CD4-positive, alpha-beta T cell (primary cell): ENCODE data around the gene RABEP2. TPM values are rescaled to one million over a fixed set of nuclear protein-coding genes. Genes with fewer than 3 reads are reported as not detected.

ENCODE experiments used
- ATAC-seq: fragments of 200-7000 bp; cut with Tn5 transposase; one replicate; pipeline ENCODE4 v1.10.0; 2022; ENCODE audit warnings: mild to moderate bottlenecking; ENCODE audit not compliant: poor library complexity
- CTCF ChIA-PET: fragments of 350-600 bp; sonication (Branson Sonifier 250); formaldehyde crosslinking; loops from one replicate; lab custom pipeline; 2021; ENCODE audit warnings: antibody characterized with exemption, inconsistent platforms; lab: Charles Lee
- POLR2A ChIA-PET: fragments of 350-600 bp; sonication (Branson Sonifier 250); formaldehyde crosslinking; loops from one replicate; lab custom pipeline; 2021; ENCODE audit warnings: antibody characterized with exemption, inconsistent platforms; lab: Charles Lee
- DNase-seq, 14 experiments: peaks; one replicate each; pipeline ENCODE4 v3.0.0-alpha.2; 2013 to 2020; ENCODE audit warnings: mixed read lengths in 2 of 14
- H3K27ac ChIP-seq, 2 donors: one replicate each; pipeline versions ENCODE4 v1.5.1 to v1.7.0; 2013; ENCODE audit warnings: low read length in 2 of 2, low read depth in 1 of 2, mild to moderate bottlenecking in 1 of 2
- H3K27me3 ChIP-seq, 2 experiments: 1 replicate in 1 of 2; 2 replicates in 1 of 2; pipeline versions ENCODE4 v1.6.1 to v1.7.0; 2013; ENCODE audit warnings: low read length in 2 of 2, control low read depth in 1 of 2, mild to moderate bottlenecking in 1 of 2, moderate library complexity in 1 of 2; ENCODE audit not compliant: insufficient read depth in 2 of 2, control insufficient read depth in 1 of 2
- H3K36me3 ChIP-seq: one replicate; pipeline ENCODE4 v1.6.1; 2013; ENCODE audit warnings: low read length, control low read depth; ENCODE audit not compliant: insufficient read depth
- H3K4me1 ChIP-seq: one replicate; pipeline ENCODE4 v1.6.1; 2013; ENCODE audit warnings: low read length, control low read depth; ENCODE audit not compliant: insufficient read depth
- H3K4me3 ChIP-seq: one replicate; pipeline ENCODE4 v1.5.1; 2013; ENCODE audit warnings: mild to moderate bottlenecking, low read length, moderate library complexity
- H3K9me3 ChIP-seq, 2 experiments: 1 replicate in 1 of 2; 2 replicates in 1 of 2; pipeline versions ENCODE4 v1.6.1 to v1.7.0; 2013; ENCODE audit warnings: low read length in 2 of 2, mild to moderate bottlenecking in 2 of 2, control low read depth in 1 of 2, moderate library complexity in 1 of 2; ENCODE audit not compliant: control insufficient read depth in 1 of 2, insufficient read depth in 1 of 2
- H3K27ac Mint-ChIP-seq: one replicate; pipeline ENCODE4 v1.8.0; 2020; ENCODE audit warnings: mixed read lengths
- H3K27me3 Mint-ChIP-seq: one replicate; pipeline ENCODE4 v1.8.0; 2021; ENCODE audit warnings: mixed read lengths
- H3K36me3 Mint-ChIP-seq: one replicate; pipeline ENCODE4 v1.8.0; 2021; ENCODE audit warnings: low read depth, mixed read lengths
- H3K4me1 Mint-ChIP-seq: one replicate; pipeline ENCODE4 v1.8.0; 2021; ENCODE audit warnings: low read depth, mixed read lengths
- H3K4me3 Mint-ChIP-seq: one replicate; pipeline ENCODE4 v1.8.0; 2020; ENCODE audit warnings: mild to moderate bottlenecking, mixed read lengths
- H3K9me3 Mint-ChIP-seq: one replicate; pipeline ENCODE4 v1.8.0; 2020; ENCODE audit warnings: mixed read lengths
- intact Hi-C, 2 experiments: fragments of 100-400 bp; cut with DNase I in 1 of 2; cut with micrococcal nuclease in 1 of 2; formaldehyde crosslinking; loops; one replicate each; pipeline versions ENCODE4 v1.15.1 to v1.9.0; 2023 to 2025; cut with DNase I, micrococcal nuclease
- total RNA-seq, 174 experiments: library from RNA in 2 of 174; stranded (reverse) in 2 of 174; gene quantifications; one replicate each; pipeline ENCODE4 v1.2.3 and lab custom pipeline; 2021 to 2026
- TF ChIP-seq, protein P1 (sequence below): fragments of 200-600 bp; IDR thresholded peaks from one replicate; pipeline ENCODE4 v1.8.0; 2022; ENCODE audit warnings: antibody characterized with exemption, mild to moderate bottlenecking

RABEP2 gene
- total RNA-seq, 2 experiments from 2014 or later = 23.3 to 23.4 TPM

DNA sequence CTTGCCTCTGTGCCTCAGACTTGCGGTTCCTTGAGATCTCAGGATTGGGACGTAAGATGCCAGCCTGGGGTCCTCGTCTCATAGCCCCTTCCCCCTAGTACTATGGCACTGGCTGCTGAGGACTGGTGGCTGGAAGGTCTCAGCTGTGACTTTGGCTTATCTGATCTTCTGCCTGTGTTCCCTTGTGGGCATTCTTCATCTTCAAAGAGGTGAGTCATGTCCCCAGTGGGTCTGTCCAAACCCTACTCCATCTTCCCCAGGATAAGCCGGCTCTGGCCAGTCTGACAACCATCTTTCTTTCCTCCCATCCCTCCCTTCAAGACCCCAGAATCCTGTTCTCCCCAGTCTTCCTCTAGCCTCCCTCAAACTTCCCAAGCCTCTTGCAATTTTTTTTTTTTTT lies 10.3 kb upstream of the RABEP2 start:
- ChIA-PET CTCF (no interaction called here), POLR2A (interaction anchor here (1.4 to 1.5 kb wide), 2 partner anchors 12 to 72 kb away, joined by 3 to 7 read pairs; partner anchors contain the start of gene SH2B1)
- Histone ChIP-seq H3K4me1 (peaks cover 23% of the 10 kb centered on the region), H3K27ac (no peak overlapping the region), H3K4me3 (no peak overlapping the region), H3K36me3 (no peaks in the 10 kb centered on the region), H3K27me3 (no peaks in the 10 kb centered on the region), H3K9me3 (peaks cover 0 to 4% of the 10 kb centered on the region in 2 experiments)
- TF ChIP-seq, protein P1, sequence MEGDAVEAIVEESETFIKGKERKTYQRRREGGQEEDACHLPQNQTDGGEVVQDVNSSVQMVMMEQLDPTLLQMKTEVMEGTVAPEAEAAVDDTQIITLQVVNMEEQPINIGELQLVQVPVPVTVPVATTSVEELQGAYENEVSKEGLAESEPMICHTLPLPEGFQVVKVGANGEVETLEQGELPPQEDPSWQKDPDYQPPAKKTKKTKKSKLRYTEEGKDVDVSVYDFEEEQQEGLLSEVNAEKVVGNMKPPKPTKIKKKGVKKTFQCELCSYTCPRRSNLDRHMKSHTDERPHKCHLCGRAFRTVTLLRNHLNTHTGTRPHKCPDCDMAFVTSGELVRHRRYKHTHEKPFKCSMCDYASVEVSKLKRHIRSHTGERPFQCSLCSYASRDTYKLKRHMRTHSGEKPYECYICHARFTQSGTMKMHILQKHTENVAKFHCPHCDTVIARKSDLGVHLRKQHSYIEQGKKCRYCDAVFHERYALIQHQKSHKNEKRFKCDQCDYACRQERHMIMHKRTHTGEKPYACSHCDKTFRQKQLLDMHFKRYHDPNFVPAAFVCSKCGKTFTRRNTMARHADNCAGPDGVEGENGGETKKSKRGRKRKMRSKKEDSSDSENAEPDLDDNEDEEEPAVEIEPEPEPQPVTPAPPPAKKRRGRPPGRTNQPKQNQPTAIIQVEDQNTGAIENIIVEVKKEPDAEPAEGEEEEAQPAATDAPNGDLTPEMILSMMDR = no peak
- H3K4me1 Mint-ChIP-seq = peaks cover 35% of the 10 kb centered on the region
- H3K27ac Mint-ChIP-seq = no peak overlapping the region
- intact Hi-C loops = no loop called here
- H3K27me3 Mint-ChIP-seq = no peaks in the 10 kb centered on the region
- DNase-seq (no peak), ATAC-seq (no peak)
- H3K4me3 Mint-ChIP-seq = no peak overlapping the region
- H3K36me3 Mint-ChIP-seq = no peaks in the 10 kb centered on the region
- no peaks in the 10 kb centered on the region for H3K9me3 Mint-ChIP-seq

DNA sequence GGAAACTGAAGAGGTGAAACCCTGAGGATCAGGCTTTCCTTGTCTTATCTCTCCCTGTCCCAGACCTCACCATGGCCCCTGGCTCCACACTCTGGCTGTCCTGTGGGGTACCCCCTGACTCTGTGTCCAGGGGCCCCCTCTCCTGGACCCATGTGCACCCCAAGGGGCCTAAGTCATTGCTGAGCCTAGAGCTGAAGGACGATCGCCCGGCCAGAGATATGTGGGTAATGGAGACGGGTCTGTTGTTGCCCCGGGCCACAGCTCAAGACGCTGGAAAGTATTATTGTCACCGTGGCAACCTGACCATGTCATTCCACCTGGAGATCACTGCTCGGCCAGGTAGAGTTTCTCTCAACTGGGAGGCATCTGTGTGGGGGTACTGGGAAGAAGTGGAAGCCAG lies 8.1 kb upstream of the RABEP2 start:
- Histone ChIP-seq H3K36me3 (no peaks in the 10 kb centered on the region), H3K27me3 (no peaks in the 10 kb centered on the region), H3K4me1 (peaks cover 23% of the 10 kb centered on the region), H3K4me3 (no peak overlapping the region), H3K9me3 (peaks cover 0 to 4% of the 10 kb centered on the region in 2 experiments), H3K27ac (no peak overlapping the region)
- DNase-seq (no peak), ATAC-seq (no peak)
- intact Hi-C loops = no loop called here
- Mint-ChIP-seq H3K4me1 (peaks cover 31% of the 10 kb centered on the region), H3K4me3 (no peak overlapping the region), H3K36me3 (no peaks in the 10 kb centered on the region), H3K27ac (no peak overlapping the region), H3K9me3 (no peaks in the 10 kb centered on the region), H3K27me3 (no peaks in the 10 kb centered on the region)
- POLR2A ChIA-PET = no interaction called here
- CTCF ChIA-PET = no interaction called here
- TF ChIP-seq, protein P1 = no peak

DNA sequence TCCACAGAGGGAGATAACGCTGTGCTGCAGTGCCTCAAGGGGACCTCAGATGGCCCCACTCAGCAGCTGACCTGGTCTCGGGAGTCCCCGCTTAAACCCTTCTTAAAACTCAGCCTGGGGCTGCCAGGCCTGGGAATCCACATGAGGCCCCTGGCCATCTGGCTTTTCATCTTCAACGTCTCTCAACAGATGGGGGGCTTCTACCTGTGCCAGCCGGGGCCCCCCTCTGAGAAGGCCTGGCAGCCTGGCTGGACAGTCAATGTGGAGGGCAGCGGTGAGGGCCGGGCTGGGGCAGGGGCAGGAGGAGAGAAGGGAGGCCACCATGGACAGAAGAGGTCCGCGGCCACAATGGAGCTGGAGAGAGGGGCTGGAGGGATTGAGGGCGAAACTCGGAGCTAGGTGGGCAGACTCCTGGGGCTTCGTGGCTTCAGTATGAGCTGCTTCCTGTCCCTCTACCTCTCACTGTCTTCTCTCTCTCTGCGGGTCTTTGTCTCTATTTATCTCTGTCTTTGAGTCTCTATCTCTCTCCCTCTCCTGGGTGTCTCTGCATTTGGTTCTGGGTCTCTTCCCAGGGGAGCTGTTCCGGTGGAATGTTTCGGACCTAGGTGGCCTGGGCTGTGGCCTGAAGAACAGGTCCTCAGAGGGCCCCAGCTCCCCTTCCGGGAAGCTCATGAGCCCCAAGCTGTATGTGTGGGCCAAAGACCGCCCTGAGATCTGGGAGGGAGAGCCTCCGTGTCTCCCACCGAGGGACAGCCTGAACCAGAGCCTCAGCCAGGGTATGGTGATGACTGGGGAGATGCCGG lies 7.5 kb upstream of the RABEP2 start:
- DNase-seq (no peak), ATAC-seq (no peak)
- POLR2A ChIA-PET = no interaction called here
- peaks cover 23% of the 10 kb centered on the region for H3K4me1 ChIP-seq
- CTCF ChIA-PET = no interaction called here
- Mint-ChIP-seq H3K27me3 (no peaks in the 10 kb centered on the region), H3K9me3 (no peaks in the 10 kb centered on the region), H3K4me3 (no peak overlapping the region), H3K4me1 (peaks cover 26% of the 10 kb centered on the region), H3K27ac (no peak overlapping the region), H3K36me3 (no peaks in the 10 kb centered on the region)
- H3K27me3 ChIP-seq = no peaks in the 10 kb centered on the region
- peaks cover 0 to 4% of the 10 kb centered on the region in 2 experiments for H3K9me3 ChIP-seq
- TF ChIP-seq, protein P1 = no peak
- no peak overlapping the region for H3K4me3 ChIP-seq
- intact Hi-C loops = no loop called here
- no peak overlapping the region for H3K27ac ChIP-seq
- H3K36me3 ChIP-seq = no peaks in the 10 kb centered on the region
